WTC11 (cell line): ENCODE results near the gene CD9. TPM values are rescaled to one million over a fixed set of nuclear protein-coding genes. Genes with fewer than 3 reads are reported as not detected.

ENCODE experiments used
- ATAC-seq: fragments of 200-7000 bp; cut with Tn5 transposase; 2 replicates; pipeline ENCODE4 v1.10.0; 2021; ENCODE audit warnings: mild to moderate bottlenecking, moderate library complexity
- CTCF ChIA-PET: fragments of 300-600 bp; sonication (Branson Sonifier 250); formaldehyde crosslinking; loops from one replicate; lab custom pipeline; 2021; ENCODE audit warnings: antibody characterized with exemption; lab: Charles Lee
- POLR2A ChIA-PET: fragments of 350-600 bp; sonication (Branson Sonifier 250); formaldehyde crosslinking; loops from one replicate; lab custom pipeline; 2021; ENCODE audit warnings: antibody characterized with exemption; lab: Charles Lee
- DNase-seq: peaks from one replicate; pipeline ENCODE4 v3.0.0; 2021; ENCODE audit warnings: low spot score
- H3K27ac Mint-ChIP-seq: 2 replicates; pipeline ENCODE4 v1.8.0; 2021; ENCODE audit warnings: mixed read lengths
- H3K27me3 Mint-ChIP-seq: 2 replicates; pipeline ENCODE4 v1.8.0; 2021; ENCODE audit warnings: low read depth, mild to moderate bottlenecking, moderate library complexity, mixed read lengths
- H3K36me3 Mint-ChIP-seq: 2 replicates; pipeline ENCODE4 v1.8.0; 2021; ENCODE audit warnings: mixed read lengths
- H3K4me1 Mint-ChIP-seq: 2 replicates; pipeline ENCODE4 v1.8.0; 2022; ENCODE audit warnings: mixed read lengths
- H3K4me3 Mint-ChIP-seq: 2 replicates; pipeline ENCODE4 v1.8.0; 2021; ENCODE audit warnings: mild to moderate bottlenecking, moderate library complexity, mixed read lengths
- H3K9me3 Mint-ChIP-seq: 2 replicates; pipeline ENCODE4 v1.8.0; 2021; ENCODE audit warnings: mixed read lengths
- ARID4B ChIP-seq: sonication (generic); formaldehyde crosslinking; IDR thresholded peaks from 2 replicates; pipeline ENCODE4 v1.8.0; 2023; ENCODE audit warnings: missing genetic modification reagents, mild to moderate bottlenecking, borderline replicate concordance
- ATF1 ChIP-seq: sonication (generic); formaldehyde crosslinking; IDR thresholded peaks from 2 replicates; pipeline ENCODE4 v1.8.1; 2023; ENCODE audit warnings: mild to moderate bottlenecking, moderate library complexity, missing genetic modification reagents
- E2F4 ChIP-seq: sonication (generic); formaldehyde crosslinking; IDR thresholded peaks from 2 replicates; pipeline ENCODE4 v1.8.1; 2022; ENCODE audit warnings: low read depth, mild to moderate bottlenecking, moderate library complexity, missing genetic modification reagents, borderline replicate concordance
- ELF4 ChIP-seq: sonication (generic); formaldehyde crosslinking; IDR thresholded peaks from 2 replicates; pipeline ENCODE4 v1.8.1; 2022; ENCODE audit warnings: low read depth, mild to moderate bottlenecking, moderate library complexity, missing genetic modification reagents
- GABPB1 ChIP-seq: sonication (generic); formaldehyde crosslinking; IDR thresholded peaks from 2 replicates; pipeline ENCODE4 v1.8.1; 2023; ENCODE audit warnings: mild to moderate bottlenecking, missing genetic modification reagents
- JUN ChIP-seq: sonication (generic); formaldehyde crosslinking; IDR thresholded peaks from 2 replicates; pipeline ENCODE4 v1.8.0; 2023; ENCODE audit warnings: mild to moderate bottlenecking, missing genetic modification reagents
- MLX ChIP-seq: sonication (generic); formaldehyde crosslinking; IDR thresholded peaks from 2 replicates; pipeline ENCODE4 v1.8.1; 2023; ENCODE audit warnings: mild to moderate bottlenecking, missing genetic modification reagents, moderate library complexity
- MXD4 ChIP-seq: fragments of 250-450 bp; sonication (Bioruptor Pico); IDR thresholded peaks from 2 replicates; pipeline ENCODE4 v1.8.0; 2021; ENCODE audit warnings: mild to moderate bottlenecking, moderate library complexity, borderline replicate concordance
- MYBL2 ChIP-seq: sonication (generic); formaldehyde crosslinking; IDR thresholded peaks from 2 replicates; pipeline ENCODE4 v1.8.1; 2023; ENCODE audit warnings: mild to moderate bottlenecking, moderate library complexity, missing genetic modification reagents
- NFYB ChIP-seq: sonication (generic); formaldehyde crosslinking; conservative IDR thresholded peaks from 2 replicates; pipeline ENCODE4 v1.8.0; 2022; ENCODE audit warnings: low read depth, missing genetic modification reagents
- NR3C1 ChIP-seq: sonication (generic); formaldehyde crosslinking; conservative IDR thresholded peaks from 2 replicates; pipeline ENCODE4 v1.8.1; 2023; ENCODE audit warnings: low read depth, mild to moderate bottlenecking, missing genetic modification reagents
- SOX15 ChIP-seq: fragments of 250-450 bp; sonication (Bioruptor Pico); IDR thresholded peaks from 2 replicates; pipeline ENCODE4 v1.9.0; 2021; ENCODE audit warnings: mild to moderate bottlenecking
- SP1 ChIP-seq: sonication (generic); formaldehyde crosslinking; conservative IDR thresholded peaks from 2 replicates; pipeline ENCODE4 v1.8.1; 2022; ENCODE audit warnings: missing genetic modification reagents
- STAT6 ChIP-seq: sonication (generic); formaldehyde crosslinking; conservative IDR thresholded peaks from 2 replicates; pipeline ENCODE4 v1.8.1; 2023; ENCODE audit warnings: mild to moderate bottlenecking, low read depth, missing genetic modification reagents, moderate library complexity
- USF1 ChIP-seq: sonication (generic); formaldehyde crosslinking; IDR thresholded peaks from 2 replicates; pipeline ENCODE4 v1.8.0; 2022; ENCODE audit warnings: mild to moderate bottlenecking, missing genetic modification reagents
- ZNF138 ChIP-seq: sonication (generic); formaldehyde crosslinking; conservative IDR thresholded peaks from 2 replicates; pipeline ENCODE4 v1.8.1; 2022; ENCODE audit warnings: mild to moderate bottlenecking, moderate library complexity, missing genetic modification reagents
- ZNF281 ChIP-seq: sonication (generic); formaldehyde crosslinking; IDR thresholded peaks from 2 replicates; pipeline ENCODE4 v1.8.0; 2023; ENCODE audit warnings: mild to moderate bottlenecking, missing genetic modification reagents
- ZNF416 ChIP-seq: fragments of 250-450 bp; sonication (Bioruptor Pico); IDR thresholded peaks from 2 replicates; pipeline ENCODE4 v1.9.0; 2021; ENCODE audit warnings: mild to moderate bottlenecking, inconsistent platforms
- ZNF423 ChIP-seq: fragments of 250-450 bp; sonication (Bioruptor Pico); IDR thresholded peaks from 2 replicates; pipeline ENCODE4 v2.1.2; 2022; ENCODE audit warnings: mild to moderate bottlenecking, moderate library complexity
- total RNA-seq: library from RNA; stranded (reverse); gene quantifications from 3 replicates; pipeline ENCODE4 v1.2.3, GENCODE V29; 2021

CD9 gene
- total RNA-seq, 1 experiment from 2014 or later = 260 TPM

- DNase-seq = no peak
- Mint-ChIP-seq H3K27ac (peak overlapping the region; percentile 100), H3K27me3 (no peaks in the 10 kb centered on the region), H3K9me3 (no peaks in the 10 kb centered on the region), H3K4me3 (peak overlapping the region; percentile 58), H3K4me1 (peaks cover 98% of the 10 kb centered on the region), H3K36me3 (peaks cover 40% of the 10 kb centered on the region)
- TF ChIP-seq ARID4B (CRISPR knock-in tag) = no peak
- TF ChIP-seq JUN = no peak
- TF ChIP-seq STAT6 = no peak
- TF ChIP-seq ZNF138 (CRISPR knock-in tag) = no peak
- TF ChIP-seq MYBL2 (CRISPR knock-in tag) = no peak
- no peak for TF ChIP-seq E2F4 (CRISPR knock-in tag)
- CTCF ChIA-PET = interaction anchor here (3.1 to 5.4 kb wide), 2 partner anchors 16 to 62 kb away, joined by 23 to 70 read pairs; partner anchors contain the start of gene CD9
- ATAC-seq = no peak
- POLR2A ChIA-PET = interaction anchor here (1.1 to 1.6 kb wide), 2 partner anchors 14 to 45 kb away, joined by 3 read pairs; no protein-coding TSS in a partner anchor
Measured at GRCh38 chr12:6216581-6216980, 16.4 kb downstream of the CD9 start.

- CTCF ChIA-PET = interaction anchor here (0.7 to 1.4 kb wide), 2 partner anchors 61 to 179 kb away, joined by 3 read pairs; no protein-coding TSS in a partner anchor
- no peaks in the 10 kb centered on the region for H3K27me3 Mint-ChIP-seq
- no peak for DNase-seq
- H3K9me3 Mint-ChIP-seq = no peaks in the 10 kb centered on the region
- H3K4me1 Mint-ChIP-seq = peaks cover 91% of the 10 kb centered on the region
- POLR2A ChIA-PET = interaction anchor here (0.6 kb wide), 1 partner anchor 124 kb away, joined by 3 read pairs; no protein-coding TSS in a partner anchor
- TF ChIP-seq NR3C1 (CRISPR knock-in tag) (no peak), GABPB1 (no peak), SOX15 (CRISPR knock-in tag) (no peak), NFYB (no peak), SP1 (no peak), ZNF138 (CRISPR knock-in tag) (no peak), ZNF416 (no peak)
- H3K36me3 Mint-ChIP-seq = peaks cover 36% of the 10 kb centered on the region
- no peak overlapping the region for H3K4me3 Mint-ChIP-seq
- peak overlapping the region; percentile 81 for H3K27ac Mint-ChIP-seq
- ATAC-seq = no peak
Measured at GRCh38 chr12:6218347-6218925, 18.2 kb downstream of the CD9 start.

- ChIA-PET POLR2A (no interaction called here), CTCF (interaction anchor here (1.3 to 3.4 kb wide), 2 partner anchors 24 to 59 kb away, joined by 6 to 17 read pairs; no protein-coding TSS in a partner anchor)
- no peaks in the 10 kb centered on the region for H3K27me3 Mint-ChIP-seq
- DNase-seq (no peak), ATAC-seq (no peak)
- H3K27ac Mint-ChIP-seq = peak overlapping the region; percentile 73
- H3K4me3 Mint-ChIP-seq = no peak overlapping the region
- H3K36me3 Mint-ChIP-seq = peaks cover 43% of the 10 kb centered on the region
- H3K9me3 Mint-ChIP-seq = no peaks in the 10 kb centered on the region
- H3K4me1 Mint-ChIP-seq = peaks cover 80% of the 10 kb centered on the region
- TF ChIP-seq ELF4 (no peak), MLX (CRISPR knock-in tag) (no peak), ATF1 (CRISPR knock-in tag) (no peak), USF1 (CRISPR knock-in tag) (no peak), ZNF281 (CRISPR knock-in tag) (no peak), MXD4 (CRISPR knock-in tag) (no peak), MYBL2 (CRISPR knock-in tag) (no peak), ZNF423 (CRISPR knock-in tag) (no peak)
Measured at GRCh38 chr12:6219980-6220379, 19.8 kb downstream of the CD9 start.
